Stimulated activated CD4-positive, alpha-beta T cell treated with anti-CD3 and anti-CD28 coated beads, TNF-alpha, amount 100 ng/mL, for 4 hours (primary cell): ENCODE data around the gene PGLYRP4.

Source experiments
- DNase-seq, 3 experiments: peaks; one replicate each; pipeline ENCODE4 v3.0.0-alpha.2; 2020; ENCODE audit warnings: low read depth in 3 of 3

The PGLYRP4 gene

GRCh38 chr1:153288634-153289275, 59.9 kb downstream of the PGLYRP4 start:
- DNase-seq, result no peak
